Measurements from ENCODE around the gene MORC2.

The MORC2 gene

DNA sequence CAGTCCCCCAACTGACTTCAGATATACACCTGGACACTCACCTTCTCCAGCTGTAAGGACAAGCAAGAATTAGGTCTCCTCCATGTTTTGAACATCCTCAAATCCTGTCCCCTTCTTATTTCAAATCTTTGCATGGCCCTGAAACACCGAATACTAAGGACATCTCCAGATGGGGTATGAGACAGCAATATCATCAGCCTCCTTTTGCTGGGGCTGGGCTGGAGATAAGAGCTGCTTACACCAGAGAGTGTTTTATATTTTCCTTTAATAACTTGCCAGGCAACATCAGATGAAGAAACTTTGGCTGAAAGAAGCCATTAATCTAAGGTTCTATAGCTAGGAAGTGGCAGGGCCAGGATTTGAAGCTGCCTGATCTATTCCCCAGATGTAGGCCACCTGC, 22.1 kb upstream of the MORC2 start:
- no peak for DNase-seq (ENCODE audit: low read depth)
- no peak overlapping the region for H3K4me3 ChIP-seq (ENCODE audit: low read length)
- TF ChIP-seq, protein P1, sequence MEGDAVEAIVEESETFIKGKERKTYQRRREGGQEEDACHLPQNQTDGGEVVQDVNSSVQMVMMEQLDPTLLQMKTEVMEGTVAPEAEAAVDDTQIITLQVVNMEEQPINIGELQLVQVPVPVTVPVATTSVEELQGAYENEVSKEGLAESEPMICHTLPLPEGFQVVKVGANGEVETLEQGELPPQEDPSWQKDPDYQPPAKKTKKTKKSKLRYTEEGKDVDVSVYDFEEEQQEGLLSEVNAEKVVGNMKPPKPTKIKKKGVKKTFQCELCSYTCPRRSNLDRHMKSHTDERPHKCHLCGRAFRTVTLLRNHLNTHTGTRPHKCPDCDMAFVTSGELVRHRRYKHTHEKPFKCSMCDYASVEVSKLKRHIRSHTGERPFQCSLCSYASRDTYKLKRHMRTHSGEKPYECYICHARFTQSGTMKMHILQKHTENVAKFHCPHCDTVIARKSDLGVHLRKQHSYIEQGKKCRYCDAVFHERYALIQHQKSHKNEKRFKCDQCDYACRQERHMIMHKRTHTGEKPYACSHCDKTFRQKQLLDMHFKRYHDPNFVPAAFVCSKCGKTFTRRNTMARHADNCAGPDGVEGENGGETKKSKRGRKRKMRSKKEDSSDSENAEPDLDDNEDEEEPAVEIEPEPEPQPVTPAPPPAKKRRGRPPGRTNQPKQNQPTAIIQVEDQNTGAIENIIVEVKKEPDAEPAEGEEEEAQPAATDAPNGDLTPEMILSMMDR (conservative IDR thresholded peaks at IDR 0.05; ENCODE audit: low read length), result no peak

- no peak for DNase-seq (ENCODE audit: low read depth)
- TF ChIP-seq, protein P1 (conservative IDR thresholded peaks at IDR 0.05; ENCODE audit: low read length), result no peak
These were observed 20.9 kb upstream of the MORC2 start for GRCh38 chr22:30989474-30989873.

DNA sequence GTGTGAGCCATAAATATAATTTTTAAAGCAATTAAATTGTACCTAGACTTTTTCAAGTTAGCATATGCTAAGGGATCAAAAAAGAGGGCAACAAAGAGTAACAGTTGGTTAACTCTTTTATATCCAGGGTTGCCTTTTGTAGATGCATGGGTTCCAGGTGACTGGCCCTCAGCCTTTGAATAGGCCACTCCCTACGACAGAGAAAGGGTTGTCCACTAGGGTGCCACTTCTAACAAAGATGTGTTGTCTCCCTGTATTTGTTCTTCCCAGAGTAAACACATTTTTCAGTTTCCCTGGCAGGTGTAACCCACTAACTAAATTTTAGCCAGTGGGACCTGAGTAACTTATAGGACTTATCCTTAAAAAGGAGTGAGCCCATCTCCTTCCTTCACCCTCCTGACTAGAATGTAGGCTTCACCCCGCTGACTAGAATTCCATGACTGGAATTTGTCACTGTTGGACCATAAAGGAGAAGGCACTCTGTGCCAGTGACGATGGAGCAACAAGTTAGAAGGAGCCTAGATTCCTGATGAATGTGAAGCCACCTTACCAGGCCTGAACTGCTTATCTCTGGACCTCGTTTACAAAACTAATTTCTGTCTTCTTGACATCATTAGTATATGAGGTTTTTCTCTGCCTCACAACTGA, 17.1 kb upstream of the MORC2 start:
- no peak overlapping the region for H3K4me3 ChIP-seq (ENCODE audit: low read length)
- no peak for DNase-seq (ENCODE audit: low read depth)
- TF ChIP-seq, protein P1 (conservative IDR thresholded peaks at IDR 0.05; ENCODE audit: low read length), result no peak

More at GRCh38 chr22:30989474-30989873, 20.9 kb upstream of the MORC2 start:
- H3K4me3 ChIP-seq (ENCODE audit: low read length), result no peak overlapping the region

- H3K4me3 ChIP-seq (ENCODE audit: low read length), result no peak overlapping the region
- DNase-seq (ENCODE audit: low read depth), result no peak
- TF ChIP-seq, protein P1 (conservative IDR thresholded peaks at IDR 0.05; ENCODE audit: low read length), result no peak
These were observed 15.7 kb upstream of the MORC2 start for GRCh38 chr22:30984317-30984716.

GRCh38 chr22:30982512-30982911, 13.9 kb upstream of the MORC2 start:
- TF ChIP-seq, protein P1 (conservative IDR thresholded peaks at IDR 0.05; ENCODE audit: low read length), result no peak
- no peak for DNase-seq (ENCODE audit: low read depth)
- no peak overlapping the region for H3K4me3 ChIP-seq (ENCODE audit: low read length)

GRCh38 chr22:30979932-30980331, 11.4 kb upstream of the MORC2 start:
- no peak overlapping the region for H3K4me3 ChIP-seq (ENCODE audit: low read length)
- no peak for DNase-seq (ENCODE audit: low read depth)
- TF ChIP-seq, protein P1 (conservative IDR thresholded peaks at IDR 0.05; ENCODE audit: low read length), result no peak

GRCh38 chr22:30978304-30978962, 9.9 kb upstream of the MORC2 start:
- TF ChIP-seq, protein P1 (conservative IDR thresholded peaks at IDR 0.05; ENCODE audit: low read length), result no peak
- H3K4me3 ChIP-seq (ENCODE audit: low read length), result no peak overlapping the region
- DNase-seq (ENCODE audit: low read depth), result no peak

Data from AG10803 (cell line).